NCI-H1694 treated with DMSO at 0.1 percent for 48 hours (cell line): ENCODE data around the gene NPAS3.

Source experiments
- DNase-seq: peaks from one replicate; lab custom pipeline; 2025; lab: John Stamatoyannopoulos, UW

NPAS3 gene

GRCh38 chr14:33756833-33757232 lies 818.2 kb downstream of the NPAS3 start:
- no peak for DNase-seq

- no peak for DNase-seq
These were observed 819.9 kb downstream of the NPAS3 start for GRCh38 chr14:33758547-33758946.

GRCh38 chr14:33762161-33762851 lies 823.6 kb downstream of the NPAS3 start:
- DNase-seq = no peak

GRCh38 chr14:33764876-33765650 lies 826.4 kb downstream of the NPAS3 start:
- DNase-seq = no peak

- no peak for DNase-seq
These were observed 829.1 kb downstream of the NPAS3 start for GRCh38 chr14:33767586-33768457.

- no peak for DNase-seq
These were observed 829.8 kb downstream of the NPAS3 start for GRCh38 chr14:33768458-33768830.

- DNase-seq = no peak
These were observed 834.7 kb downstream of the NPAS3 start for GRCh38 chr14:33773205-33774030.

GRCh38 chr14:33774161-33774560 lies 835.5 kb downstream of the NPAS3 start:
- no peak for DNase-seq

- DNase-seq = no peak
These were observed 836.2 kb downstream of the NPAS3 start for GRCh38 chr14:33774723-33775470.

GRCh38 chr14:33776871-33777270 lies 838.2 kb downstream of the NPAS3 start:
- DNase-seq = no peak

GRCh38 chr14:33777681-33778080 lies 839.0 kb downstream of the NPAS3 start:
- no peak for DNase-seq

GRCh38 chr14:33780035-33780434 lies 841.4 kb downstream of the NPAS3 start:
- DNase-seq = no peak

GRCh38 chr14:33781236-33781635 lies 842.6 kb downstream of the NPAS3 start:
- no peak for DNase-seq

- DNase-seq = no peak
These were observed 844.2 kb downstream of the NPAS3 start for GRCh38 chr14:33782923-33783322.

- no peak for DNase-seq
These were observed 847.6 kb downstream of the NPAS3 start for GRCh38 chr14:33786091-33786825.

GRCh38 chr14:33788161-33788560 lies 849.5 kb downstream of the NPAS3 start:
- DNase-seq = no peak

GRCh38 chr14:33790996-33791395 lies 852.3 kb downstream of the NPAS3 start:
- DNase-seq = no peak

GRCh38 chr14:33792009-33792719 lies 853.5 kb downstream of the NPAS3 start:
- DNase-seq = no peak

GRCh38 chr14:33792720-33793368 lies 854.2 kb downstream of the NPAS3 start:
- DNase-seq = peak; percentile 76
